Measurements from ENCODE around the gene CNOT4. TPM values are rescaled to one million over a fixed set of nuclear protein-coding genes. Genes with fewer than 3 reads are reported as not detected.

CNOT4 gene
- total and polyA plus RNA-seq, 2 of the 8 experiments (the other 6 are each of a cell fraction or from before 2014, with no cell fraction given), result 10.9 to 25.8 TPM

DNA sequence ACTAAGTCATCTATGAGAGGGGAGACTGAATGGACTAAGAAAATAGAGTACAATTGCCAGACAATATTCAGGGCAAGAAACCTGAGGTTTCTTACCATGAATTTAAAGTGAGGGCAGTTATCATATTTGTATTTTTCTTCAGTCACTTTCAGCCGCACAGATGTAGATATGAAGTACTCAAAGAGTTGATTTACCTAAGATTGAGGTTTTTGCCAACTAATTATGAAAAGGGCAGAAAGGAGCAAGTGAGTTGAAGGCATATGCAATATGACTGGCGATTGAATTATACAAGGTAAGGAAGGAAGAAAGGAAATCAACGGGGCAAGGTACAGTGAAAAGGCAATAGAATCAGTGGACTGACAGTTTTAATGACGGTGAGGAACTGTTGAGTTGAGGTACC is 17.8 kb downstream of the CNOT4 start (continued):
- TF ChIP-seq, protein P1, sequence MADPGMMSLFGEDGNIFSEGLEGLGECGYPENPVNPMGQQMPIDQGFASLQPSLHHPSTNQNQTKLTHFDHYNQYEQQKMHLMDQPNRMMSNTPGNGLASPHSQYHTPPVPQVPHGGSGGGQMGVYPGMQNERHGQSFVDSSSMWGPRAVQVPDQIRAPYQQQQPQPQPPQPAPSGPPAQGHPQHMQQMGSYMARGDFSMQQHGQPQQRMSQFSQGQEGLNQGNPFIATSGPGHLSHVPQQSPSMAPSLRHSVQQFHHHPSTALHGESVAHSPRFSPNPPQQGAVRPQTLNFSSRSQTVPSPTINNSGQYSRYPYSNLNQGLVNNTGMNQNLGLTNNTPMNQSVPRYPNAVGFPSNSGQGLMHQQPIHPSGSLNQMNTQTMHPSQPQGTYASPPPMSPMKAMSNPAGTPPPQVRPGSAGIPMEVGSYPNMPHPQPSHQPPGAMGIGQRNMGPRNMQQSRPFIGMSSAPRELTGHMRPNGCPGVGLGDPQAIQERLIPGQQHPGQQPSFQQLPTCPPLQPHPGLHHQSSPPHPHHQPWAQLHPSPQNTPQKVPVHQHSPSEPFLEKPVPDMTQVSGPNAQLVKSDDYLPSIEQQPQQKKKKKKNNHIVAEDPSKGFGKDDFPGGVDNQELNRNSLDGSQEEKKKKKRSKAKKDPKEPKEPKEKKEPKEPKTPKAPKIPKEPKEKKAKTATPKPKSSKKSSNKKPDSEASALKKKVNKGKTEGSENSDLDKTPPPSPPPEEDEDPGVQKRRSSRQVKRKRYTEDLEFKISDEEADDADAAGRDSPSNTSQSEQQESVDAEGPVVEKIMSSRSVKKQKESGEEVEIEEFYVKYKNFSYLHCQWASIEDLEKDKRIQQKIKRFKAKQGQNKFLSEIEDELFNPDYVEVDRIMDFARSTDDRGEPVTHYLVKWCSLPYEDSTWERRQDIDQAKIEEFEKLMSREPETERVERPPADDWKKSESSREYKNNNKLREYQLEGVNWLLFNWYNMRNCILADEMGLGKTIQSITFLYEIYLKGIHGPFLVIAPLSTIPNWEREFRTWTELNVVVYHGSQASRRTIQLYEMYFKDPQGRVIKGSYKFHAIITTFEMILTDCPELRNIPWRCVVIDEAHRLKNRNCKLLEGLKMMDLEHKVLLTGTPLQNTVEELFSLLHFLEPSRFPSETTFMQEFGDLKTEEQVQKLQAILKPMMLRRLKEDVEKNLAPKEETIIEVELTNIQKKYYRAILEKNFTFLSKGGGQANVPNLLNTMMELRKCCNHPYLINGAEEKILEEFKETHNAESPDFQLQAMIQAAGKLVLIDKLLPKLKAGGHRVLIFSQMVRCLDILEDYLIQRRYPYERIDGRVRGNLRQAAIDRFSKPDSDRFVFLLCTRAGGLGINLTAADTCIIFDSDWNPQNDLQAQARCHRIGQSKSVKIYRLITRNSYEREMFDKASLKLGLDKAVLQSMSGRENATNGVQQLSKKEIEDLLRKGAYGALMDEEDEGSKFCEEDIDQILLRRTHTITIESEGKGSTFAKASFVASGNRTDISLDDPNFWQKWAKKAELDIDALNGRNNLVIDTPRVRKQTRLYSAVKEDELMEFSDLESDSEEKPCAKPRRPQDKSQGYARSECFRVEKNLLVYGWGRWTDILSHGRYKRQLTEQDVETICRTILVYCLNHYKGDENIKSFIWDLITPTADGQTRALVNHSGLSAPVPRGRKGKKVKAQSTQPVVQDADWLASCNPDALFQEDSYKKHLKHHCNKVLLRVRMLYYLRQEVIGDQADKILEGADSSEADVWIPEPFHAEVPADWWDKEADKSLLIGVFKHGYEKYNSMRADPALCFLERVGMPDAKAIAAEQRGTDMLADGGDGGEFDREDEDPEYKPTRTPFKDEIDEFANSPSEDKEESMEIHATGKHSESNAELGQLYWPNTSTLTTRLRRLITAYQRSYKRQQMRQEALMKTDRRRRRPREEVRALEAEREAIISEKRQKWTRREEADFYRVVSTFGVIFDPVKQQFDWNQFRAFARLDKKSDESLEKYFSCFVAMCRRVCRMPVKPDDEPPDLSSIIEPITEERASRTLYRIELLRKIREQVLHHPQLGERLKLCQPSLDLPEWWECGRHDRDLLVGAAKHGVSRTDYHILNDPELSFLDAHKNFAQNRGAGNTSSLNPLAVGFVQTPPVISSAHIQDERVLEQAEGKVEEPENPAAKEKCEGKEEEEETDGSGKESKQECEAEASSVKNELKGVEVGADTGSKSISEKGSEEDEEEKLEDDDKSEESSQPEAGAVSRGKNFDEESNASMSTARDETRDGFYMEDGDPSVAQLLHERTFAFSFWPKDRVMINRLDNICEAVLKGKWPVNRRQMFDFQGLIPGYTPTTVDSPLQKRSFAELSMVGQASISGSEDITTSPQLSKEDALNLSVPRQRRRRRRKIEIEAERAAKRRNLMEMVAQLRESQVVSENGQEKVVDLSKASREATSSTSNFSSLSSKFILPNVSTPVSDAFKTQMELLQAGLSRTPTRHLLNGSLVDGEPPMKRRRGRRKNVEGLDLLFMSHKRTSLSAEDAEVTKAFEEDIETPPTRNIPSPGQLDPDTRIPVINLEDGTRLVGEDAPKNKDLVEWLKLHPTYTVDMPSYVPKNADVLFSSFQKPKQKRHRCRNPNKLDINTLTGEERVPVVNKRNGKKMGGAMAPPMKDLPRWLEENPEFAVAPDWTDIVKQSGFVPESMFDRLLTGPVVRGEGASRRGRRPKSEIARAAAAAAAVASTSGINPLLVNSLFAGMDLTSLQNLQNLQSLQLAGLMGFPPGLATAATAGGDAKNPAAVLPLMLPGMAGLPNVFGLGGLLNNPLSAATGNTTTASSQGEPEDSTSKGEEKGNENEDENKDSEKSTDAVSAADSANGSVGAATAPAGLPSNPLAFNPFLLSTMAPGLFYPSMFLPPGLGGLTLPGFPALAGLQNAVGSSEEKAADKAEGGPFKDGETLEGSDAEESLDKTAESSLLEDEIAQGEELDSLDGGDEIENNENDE (IDR thresholded peaks at IDR 0.05; ENCODE audit: insufficient replicate concordance, low read length), result no peak
- no peak for TF ChIP-seq POU5F1 (IDR thresholded peaks at IDR 0.05; ENCODE audit: low read depth, low read length)
- TF ChIP-seq, protein P2, sequence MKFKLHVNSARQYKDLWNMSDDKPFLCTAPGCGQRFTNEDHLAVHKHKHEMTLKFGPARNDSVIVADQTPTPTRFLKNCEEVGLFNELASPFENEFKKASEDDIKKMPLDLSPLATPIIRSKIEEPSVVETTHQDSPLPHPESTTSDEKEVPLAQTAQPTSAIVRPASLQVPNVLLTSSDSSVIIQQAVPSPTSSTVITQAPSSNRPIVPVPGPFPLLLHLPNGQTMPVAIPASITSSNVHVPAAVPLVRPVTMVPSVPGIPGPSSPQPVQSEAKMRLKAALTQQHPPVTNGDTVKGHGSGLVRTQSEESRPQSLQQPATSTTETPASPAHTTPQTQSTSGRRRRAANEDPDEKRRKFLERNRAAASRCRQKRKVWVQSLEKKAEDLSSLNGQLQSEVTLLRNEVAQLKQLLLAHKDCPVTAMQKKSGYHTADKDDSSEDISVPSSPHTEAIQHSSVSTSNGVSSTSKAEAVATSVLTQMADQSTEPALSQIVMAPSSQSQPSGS (IDR thresholded peaks at IDR 0.05; ENCODE audit: low read length), result no peak
- TF ChIP-seq PHF8 (conservative IDR thresholded peaks at IDR 0.05; ENCODE audit: low read depth, low read length), result no peak
- no peak for TF ChIP-seq RFX5 (IDR thresholded peaks at IDR 0.05; ENCODE audit: borderline replicate concordance, low read depth, low read length)
- TF ChIP-seq TCF12 (IDR thresholded peaks at IDR 0.05; ENCODE audit: low read depth, low read length), result no peak
- no peak for TF ChIP-seq CHD1 (IDR thresholded peaks at IDR 0.05; ENCODE audit: low read depth, low read length)
- TF ChIP-seq EGR1 (IDR thresholded peaks at IDR 0.05; ENCODE audit: borderline replicate concordance, low read depth, low read length), result no peak
- no peak for TF ChIP-seq CTBP2 (IDR thresholded peaks at IDR 0.05; ENCODE audit: borderline replicate concordance, insufficient read depth, insufficient read length, low read length)
- no peak for TF ChIP-seq SAP30 (IDR thresholded peaks at IDR 0.05; ENCODE audit: insufficient read depth, insufficient replicate concordance, low read length)
